Dedifferentiated amniotic fluid mesenchymal stem cell (primary cell): ENCODE results near the gene TBX15.

ENCODE experiments used
- DNase-seq: peaks from one replicate; pipeline ENCODE4 v3.0.0-alpha.2; 2016; ENCODE audit errors: extremely low spot score

Gene TBX15

GRCh38 chr1:119001181-119002027 lies 13.3 kb upstream of the TBX15 start:
- no peak for DNase-seq

- no peak for DNase-seq
These were observed 12.4 kb upstream of the TBX15 start for GRCh38 chr1:119000371-119001180.

DNA sequence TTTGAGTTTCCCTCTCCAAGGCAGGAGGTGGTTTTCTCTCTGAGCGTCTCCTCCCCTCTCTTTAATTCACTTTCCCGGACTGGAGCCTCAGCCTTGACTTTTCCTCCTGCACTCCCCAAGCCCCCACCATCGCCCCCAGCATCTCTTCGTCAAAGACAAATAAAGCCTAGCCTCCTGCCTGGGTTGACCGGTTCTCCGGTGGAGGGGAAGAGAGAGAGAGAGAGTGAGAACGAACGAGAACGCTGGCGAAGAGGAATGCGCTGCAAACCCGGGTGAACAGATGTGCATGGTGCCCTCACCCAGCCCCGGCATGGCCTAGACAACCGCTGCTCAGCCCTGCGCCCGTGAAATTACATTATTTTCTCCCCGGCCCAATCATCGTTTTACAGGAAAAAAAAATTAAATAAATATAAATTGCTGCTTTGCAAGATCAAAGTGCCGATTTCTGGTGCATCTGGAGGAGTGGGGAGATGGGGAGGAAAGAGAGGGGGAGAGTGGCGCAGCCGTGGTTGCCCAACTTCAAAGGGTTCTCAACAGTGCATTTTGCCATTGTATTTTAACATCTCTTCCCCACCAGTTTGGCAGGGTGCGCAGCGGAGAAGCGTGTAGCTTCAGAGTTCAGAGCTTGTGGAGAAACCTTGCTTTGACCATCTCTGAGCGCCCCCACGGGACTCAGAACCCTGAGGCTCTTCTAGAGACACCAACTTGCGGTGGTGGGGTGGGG lies 11.4 kb upstream of the TBX15 start:
- no peak for DNase-seq

DNA sequence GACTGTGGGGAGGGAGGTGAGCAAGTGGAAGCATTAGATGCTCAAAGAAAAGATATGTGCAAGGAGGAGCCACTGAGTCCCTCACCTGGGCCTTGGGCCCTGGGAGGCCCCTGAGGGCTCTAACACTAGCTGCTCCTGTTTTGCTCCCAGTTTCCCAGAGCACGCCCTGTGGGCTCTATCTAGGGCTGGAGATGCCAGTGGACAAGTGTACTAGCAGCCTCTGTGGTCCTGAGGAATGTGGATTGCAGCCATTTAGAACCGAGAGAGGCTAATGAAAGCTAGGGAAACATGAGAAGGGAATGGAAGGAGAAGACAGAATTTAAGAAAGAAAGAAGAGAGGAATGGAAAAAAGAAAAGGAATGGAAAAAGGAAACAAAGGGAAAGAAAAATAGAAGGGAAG lies 10.0 kb upstream of the TBX15 start:
- DNase-seq = no peak

GRCh38 chr1:118997225-118997624 lies 9.1 kb upstream of the TBX15 start:
- DNase-seq = no peak

DNA sequence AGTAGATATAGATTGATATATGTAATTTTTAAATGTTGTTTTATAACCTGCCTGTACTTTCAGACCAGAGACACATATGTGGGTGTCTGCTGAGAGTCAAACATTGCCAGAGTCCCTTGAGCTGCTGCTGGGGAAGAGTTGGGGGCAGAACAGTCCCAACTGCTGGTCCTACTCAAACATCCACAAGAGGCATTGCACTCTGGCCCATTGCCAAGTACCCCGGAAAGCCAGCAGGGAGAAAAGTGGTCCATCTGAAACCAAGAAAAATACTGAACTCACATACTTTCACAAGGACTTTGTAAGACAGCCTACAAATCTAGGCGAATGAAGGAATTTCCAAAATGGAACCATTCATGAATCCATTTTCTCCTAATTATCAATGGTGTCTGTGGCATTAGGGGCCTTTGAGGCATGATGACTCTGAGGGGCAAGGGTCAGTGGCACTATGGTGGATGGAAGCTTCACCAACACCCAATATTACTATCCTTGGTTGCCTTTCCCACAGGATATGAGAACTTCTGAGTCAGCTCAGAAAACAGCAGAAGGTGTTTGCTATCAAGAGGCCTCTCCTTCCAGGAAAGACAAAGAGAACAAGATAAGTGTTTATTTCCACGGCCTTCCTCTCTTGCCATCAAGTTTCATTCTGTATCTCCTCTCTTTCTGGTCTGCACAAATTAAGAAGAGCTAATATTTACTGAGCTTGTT lies 7.3 kb upstream of the TBX15 start:
- DNase-seq = no peak

DNA sequence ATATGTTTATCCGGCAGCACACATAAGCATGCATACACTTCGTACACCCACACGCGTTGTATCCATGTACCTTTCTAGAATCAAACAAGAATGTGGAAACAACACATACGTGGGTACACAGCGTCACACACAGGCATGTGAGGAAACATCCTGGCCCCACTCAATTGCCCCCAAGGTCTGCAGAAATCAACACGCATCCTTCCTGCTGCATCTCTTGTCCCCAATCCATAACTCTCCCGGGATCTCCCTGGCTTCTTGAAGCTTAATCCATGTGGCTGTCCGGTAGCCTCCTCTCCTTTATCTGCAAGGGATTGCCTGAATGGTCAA lies 5.5 kb upstream of the TBX15 start:
- DNase-seq = no peak

- no peak for DNase-seq
These were observed 4.9 kb upstream of the TBX15 start for GRCh38 chr1:118992868-118993699.

- DNase-seq = no peak
These were observed 4.2 kb upstream of the TBX15 start for GRCh38 chr1:118992237-118992825.

DNA sequence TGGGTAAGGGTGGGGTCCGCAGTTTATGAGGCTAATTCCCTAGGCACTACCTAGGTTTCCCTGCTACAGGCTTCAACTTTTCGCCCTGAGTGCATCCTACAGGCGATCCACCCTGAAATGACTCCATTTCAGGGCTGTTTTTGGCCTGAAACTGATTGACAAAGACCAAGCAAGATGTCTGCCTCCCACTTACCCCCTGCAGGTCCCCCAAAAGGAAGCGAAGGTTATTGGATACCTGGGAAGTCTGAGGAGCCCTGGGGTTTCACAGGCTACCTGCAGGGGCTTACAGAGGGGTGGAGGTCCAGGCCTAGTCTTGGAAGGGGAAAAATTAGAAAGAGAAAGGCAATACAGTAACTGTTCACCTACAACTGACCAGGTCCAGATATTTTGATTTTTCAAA lies 3.3 kb upstream of the TBX15 start:
- DNase-seq = no peak

DNA sequence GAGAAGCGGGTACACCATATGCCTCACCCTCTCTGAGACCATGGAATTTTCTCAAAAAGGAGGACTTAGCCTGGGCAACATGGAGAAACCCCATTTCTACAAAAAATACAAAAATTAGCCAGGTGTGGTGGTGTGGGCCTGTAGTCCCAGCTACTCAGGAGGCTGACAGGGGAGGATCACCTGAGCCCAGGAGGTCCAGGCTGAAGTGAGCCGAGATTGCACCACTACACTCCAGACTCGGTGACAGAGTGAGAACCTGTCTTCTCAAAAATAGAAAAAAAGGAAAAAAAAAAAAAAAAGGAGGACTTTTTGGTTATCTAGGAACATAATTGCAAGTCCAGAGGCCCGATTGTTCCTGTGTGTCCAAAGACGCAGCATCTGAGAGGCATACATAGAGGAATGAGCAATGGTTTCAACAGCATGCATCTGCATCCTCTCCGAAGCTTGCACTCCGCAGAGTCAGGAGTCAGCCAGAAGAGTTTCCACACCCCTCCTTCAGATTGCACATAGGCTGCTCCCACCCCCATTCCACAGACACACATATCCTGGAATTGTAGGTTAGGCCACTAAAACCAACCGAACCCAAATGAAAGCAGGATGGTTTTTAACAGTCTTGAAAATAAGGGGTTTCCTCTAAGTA lies 2.5 kb upstream of the TBX15 start:
- DNase-seq = no peak

DNA sequence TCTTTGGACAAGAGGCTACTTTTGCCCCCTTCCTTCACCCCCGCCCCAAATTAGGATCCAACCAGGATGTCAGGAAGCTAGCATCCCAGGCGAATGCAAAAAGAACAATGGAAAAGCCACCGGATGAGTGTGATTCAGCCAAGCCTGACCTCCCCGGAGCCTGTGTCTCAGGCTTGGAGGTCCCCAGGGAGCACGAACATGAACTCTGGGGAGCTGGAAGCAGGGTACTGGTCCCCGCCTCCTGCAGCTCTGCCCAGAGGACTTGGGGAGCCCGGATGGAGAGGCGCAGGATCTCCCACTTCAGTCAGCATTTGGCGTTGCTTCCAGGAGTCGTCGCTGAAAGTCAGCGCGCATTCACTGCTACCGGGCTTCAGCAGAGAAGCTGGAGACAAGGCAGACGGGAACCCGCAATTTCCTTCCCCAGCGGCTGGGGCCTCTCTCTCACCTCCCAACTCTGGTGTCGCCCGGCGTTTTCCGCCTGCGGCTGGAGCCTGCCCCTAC lies 1.8 kb upstream of the TBX15 start:
- DNase-seq = no peak

GRCh38 chr1:118989006-118989815 lies 1.1 kb upstream of the TBX15 start:
- no peak for DNase-seq

- no peak for DNase-seq
These were observed 516 bp downstream of the TBX15 start for GRCh38 chr1:118987468-118988185.

DNA sequence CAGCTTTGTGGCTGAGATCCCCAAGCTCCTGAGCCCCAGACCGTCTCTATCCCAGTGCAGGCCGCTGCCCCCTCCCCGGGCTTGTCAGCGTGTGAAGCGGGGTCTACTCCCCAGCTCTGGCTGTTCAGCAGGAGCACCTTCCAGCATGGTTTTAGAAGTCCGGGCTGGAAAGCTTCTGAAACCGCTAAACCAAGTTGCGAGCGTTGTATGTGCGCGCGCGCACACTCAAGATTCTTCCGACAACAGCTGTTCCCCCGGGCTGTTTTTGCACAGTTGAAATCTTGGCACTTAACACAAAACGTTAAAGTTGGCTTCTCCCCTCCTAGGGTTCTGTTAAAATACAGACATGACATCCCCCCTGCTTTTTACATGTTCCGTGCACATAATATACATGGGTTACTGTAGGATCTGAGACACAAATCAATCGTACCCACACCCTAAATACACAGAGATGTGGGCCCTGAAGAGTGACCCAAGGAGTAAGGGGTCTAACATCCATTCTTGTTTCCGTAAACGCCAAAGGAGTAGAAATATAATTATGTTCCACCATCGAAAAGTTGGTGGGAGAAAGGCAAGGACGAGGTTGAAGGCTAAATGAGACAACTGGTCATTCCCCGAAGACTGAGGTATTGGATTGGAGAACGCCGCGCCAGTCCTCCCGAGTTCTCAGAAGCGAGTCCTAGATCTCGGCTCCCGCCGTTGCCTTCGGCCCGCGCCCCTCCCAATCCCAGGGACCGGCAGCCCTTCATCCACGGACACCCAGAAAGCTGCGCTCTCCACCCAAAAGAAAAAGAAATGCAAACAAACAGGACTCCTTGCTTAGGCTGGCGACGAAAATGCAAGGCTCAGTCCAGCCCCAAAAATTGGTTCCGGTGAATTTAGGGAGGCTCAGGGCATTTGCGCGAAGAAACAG lies 1.3 kb downstream of the TBX15 start:
- no peak for DNase-seq

DNA sequence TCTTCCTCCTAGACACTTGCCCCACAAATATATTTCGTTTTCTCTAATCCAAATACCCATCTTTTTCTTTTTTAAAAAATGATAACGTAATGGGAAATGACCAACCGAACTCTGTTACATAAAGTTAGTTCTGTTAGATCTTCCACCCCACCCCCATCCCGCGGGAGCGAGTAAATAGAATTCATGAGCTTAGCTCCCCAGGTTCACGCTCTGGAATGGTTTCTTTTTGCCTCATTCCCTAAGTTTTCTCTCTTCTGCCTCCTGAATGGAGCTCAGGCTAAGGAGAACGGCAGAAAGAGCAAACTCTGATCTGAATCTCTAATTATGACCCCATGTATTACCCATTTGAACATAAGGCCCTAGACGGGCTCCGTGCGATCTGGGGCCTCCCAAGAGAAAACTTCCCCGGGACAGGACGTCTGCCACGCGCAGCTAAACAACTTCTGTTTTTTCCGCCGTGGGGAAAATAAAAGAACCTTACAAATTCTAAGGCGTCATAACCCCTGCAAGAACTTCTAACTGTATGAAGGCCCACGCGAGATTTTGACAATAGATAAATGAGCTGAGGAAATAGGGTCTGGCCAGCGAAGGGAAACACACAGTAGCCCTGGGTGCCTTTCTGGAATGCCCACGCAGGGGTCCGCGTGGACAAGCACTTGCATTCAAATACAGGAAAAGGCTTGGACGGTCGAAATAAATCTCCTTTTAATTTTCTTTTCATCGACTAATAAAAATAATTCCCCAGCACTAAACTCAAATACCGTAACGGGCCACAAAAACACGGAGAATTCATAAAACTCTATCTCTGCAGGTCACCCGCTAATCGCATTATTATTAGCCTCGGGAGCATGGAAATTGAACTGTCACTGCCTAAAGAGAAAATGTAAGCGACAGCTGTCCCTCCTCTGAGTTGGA lies 2.2 kb downstream of the TBX15 start:
- no peak for DNase-seq
